Measurements from ENCODE around the gene RER1.

DNA sequence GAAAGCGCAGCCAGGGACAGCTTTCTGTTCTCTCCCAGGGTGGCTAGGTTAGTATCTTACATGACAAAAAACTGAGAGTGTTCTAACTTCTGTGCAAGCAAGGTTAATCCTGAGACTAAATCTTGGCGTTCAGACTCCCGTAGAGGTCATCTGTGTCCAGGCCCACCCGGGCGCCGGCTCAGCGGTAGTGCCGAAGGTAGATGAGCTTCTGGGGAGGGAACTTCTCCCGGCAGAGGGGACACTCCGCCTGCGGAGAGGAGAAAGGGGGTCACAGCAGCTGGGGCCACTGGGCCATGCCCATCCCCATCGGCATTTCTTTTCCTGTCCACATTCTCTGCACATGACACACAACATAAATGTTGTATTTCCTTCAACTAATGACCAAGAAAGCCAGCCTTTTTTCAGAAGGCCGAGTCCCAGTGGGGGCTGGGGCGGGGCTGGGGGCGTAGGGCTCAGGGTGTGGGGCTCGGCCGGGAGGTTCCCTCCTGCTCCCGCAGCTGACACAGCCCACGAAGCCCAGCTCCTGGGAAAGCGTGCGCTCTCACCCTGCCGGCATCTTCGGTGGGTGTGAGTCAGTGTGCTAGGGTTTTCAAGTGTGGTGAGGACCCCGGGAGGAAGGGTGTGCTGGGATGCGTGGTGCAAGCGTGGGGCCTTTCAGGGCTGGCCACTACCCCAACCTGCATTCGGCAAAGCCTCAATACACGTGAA is 14.1 kb downstream of the RER1 start:
- TF ChIP-seq, protein P1, sequence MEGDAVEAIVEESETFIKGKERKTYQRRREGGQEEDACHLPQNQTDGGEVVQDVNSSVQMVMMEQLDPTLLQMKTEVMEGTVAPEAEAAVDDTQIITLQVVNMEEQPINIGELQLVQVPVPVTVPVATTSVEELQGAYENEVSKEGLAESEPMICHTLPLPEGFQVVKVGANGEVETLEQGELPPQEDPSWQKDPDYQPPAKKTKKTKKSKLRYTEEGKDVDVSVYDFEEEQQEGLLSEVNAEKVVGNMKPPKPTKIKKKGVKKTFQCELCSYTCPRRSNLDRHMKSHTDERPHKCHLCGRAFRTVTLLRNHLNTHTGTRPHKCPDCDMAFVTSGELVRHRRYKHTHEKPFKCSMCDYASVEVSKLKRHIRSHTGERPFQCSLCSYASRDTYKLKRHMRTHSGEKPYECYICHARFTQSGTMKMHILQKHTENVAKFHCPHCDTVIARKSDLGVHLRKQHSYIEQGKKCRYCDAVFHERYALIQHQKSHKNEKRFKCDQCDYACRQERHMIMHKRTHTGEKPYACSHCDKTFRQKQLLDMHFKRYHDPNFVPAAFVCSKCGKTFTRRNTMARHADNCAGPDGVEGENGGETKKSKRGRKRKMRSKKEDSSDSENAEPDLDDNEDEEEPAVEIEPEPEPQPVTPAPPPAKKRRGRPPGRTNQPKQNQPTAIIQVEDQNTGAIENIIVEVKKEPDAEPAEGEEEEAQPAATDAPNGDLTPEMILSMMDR (IDR thresholded peaks at IDR 0.05; ENCODE audit: low read length): no peak
- no peak for TF ChIP-seq EZH2 (optimal IDR thresholded peaks at IDR 0.05; ENCODE audit: low read depth, low read length)
